GM18909 (cell line): ENCODE data around the gene DEAF1.

Source experiments
- ATAC-seq: cut with Tn5 transposase; IDR thresholded peaks from one replicate; pipeline ENCODE4 v1.9.1; 2021; ENCODE audit warnings: mild to moderate bottlenecking; ENCODE audit not compliant: unreplicated experiment, poor library complexity

DEAF1 gene

GRCh38 chr11:721741-722345 is 26.8 kb upstream of the DEAF1 start:
- no peak for ATAC-seq

DNA sequence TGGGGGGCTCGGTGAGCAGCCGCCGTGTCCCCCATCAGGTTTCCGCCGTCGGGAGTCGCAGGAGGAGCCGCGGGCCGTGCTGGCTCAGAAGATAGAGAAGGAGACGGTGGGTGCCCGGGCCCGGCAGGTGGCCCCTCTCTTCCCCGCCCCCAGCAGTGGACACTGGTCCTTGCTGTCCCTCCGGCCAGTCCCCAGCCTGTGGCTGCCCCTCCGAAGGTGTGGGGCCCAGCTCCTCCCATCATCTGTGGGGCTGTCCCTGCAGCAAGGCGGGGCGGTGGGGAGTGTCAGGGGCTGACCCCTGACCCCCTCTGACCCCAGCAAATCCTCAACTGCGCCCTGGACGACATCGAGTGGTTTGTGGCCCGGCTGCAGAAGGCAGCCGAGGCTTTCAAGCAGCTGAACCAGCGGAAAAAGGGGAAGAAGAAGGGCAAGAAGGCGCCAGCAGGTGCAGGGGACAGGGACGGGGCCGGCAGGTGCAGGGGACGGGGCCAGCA is 26.3 kb upstream of the DEAF1 start:
- ATAC-seq: no peak

- ATAC-seq: no peak
These were observed 25.7 kb upstream of the DEAF1 start for GRCh38 chr11:720642-721246.

DNA sequence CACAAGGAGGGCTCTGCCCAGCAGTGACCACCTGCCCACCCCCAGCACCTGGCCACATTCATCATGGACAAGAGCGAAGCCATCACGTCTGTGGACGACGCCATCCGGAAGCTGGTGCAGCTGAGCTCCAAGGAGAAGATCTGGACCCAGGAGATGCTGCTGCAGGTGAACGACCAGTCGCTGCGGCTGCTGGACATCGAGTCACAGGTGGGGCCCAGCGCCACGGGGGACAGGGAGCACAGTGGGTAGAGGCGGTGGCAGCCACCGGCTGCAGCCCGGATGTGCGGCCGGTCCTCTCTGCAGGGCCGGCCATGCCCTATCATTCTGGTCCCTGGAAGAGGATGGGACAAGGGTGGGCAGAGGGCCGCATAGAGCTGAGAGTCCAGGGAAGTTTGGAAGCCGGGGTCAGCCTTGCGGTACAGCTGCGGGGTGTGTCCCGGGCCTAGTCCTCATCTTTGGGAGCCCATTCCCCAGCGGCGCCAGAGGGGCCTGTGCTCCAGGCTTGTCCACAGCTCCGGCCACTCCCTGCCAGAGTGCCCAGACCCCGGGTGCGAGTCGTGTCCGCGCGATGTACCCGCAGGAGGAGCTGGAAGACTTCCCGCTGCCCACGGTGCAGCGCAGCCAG is 25.1 kb upstream of the DEAF1 start:
- no peak for ATAC-seq

DNA sequence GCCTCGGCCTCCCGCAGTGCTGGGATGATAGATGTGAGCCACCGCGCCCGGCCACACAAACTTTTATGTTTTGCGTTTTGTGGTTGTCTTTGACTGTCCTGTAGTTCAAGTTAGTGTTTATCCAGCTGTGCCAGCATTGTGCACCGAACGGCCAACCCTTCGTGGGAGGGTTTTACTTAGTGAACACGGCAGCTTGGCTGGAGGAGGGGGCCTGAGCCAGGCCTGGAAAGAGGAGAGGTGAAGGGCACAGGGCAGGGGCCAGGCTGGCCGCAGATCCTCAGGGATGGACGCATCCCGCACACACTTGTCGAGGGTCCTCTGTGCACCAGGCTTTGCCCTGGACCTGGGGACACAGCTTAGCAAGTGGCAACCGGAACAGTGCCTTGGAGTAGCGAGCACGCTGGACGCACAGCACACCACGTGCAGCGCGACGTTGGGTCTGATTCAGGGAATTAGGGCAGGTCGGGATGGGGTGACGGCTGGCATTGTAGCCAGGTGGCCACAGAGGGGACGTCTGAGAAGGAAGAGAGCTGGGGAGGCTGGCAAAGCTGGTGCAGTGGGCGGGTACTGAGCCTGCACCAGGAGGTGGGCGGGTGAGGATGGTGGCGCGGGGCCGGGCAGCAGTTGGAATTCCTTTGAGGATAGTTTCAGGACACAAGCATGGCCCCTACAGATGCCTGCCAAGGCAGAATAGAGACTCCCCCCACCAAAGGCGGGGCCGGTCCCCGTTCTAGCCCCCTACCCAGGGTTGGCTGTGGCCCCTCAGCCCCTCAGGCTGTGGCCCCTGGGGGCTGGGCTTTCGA is 24.4 kb upstream of the DEAF1 start:
- ATAC-seq: no peak

GRCh38 chr11:714436-714835 is 19.4 kb upstream of the DEAF1 start:
- ATAC-seq: no peak

GRCh38 chr11:709109-709997 is 14.3 kb upstream of the DEAF1 start:
- no peak for ATAC-seq

GRCh38 chr11:708511-708910 is 13.5 kb upstream of the DEAF1 start:
- no peak for ATAC-seq

DNA sequence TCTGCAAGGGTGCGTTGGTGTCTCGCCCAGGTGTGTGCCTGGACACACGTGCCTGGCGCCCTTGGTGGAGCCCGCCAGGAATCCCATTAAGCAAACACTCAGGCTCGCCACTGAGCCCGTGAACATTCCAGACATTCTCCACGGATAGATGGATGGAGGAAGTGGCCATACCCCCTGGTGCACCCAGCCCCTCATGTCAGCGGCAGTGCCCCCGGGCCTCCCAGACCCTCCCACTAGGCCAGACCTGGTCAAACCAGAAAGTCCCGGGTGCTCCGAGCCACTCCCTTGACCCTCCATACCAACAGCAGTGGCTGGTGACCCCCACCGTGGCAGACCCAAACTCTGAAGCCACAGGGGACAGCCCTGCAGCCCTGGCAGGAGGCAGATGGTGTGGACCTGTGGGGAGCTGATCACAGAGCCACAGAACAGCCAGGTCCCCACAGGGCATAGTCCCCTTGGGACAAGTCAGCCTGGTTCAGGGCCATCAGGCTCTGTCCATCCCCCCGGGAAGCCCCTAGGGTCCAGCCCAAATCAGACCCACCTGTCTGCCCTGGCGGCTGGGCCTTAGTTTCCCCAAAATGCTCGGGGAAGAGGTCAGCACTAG is 12.9 kb upstream of the DEAF1 start:
- ATAC-seq: no peak

DNA sequence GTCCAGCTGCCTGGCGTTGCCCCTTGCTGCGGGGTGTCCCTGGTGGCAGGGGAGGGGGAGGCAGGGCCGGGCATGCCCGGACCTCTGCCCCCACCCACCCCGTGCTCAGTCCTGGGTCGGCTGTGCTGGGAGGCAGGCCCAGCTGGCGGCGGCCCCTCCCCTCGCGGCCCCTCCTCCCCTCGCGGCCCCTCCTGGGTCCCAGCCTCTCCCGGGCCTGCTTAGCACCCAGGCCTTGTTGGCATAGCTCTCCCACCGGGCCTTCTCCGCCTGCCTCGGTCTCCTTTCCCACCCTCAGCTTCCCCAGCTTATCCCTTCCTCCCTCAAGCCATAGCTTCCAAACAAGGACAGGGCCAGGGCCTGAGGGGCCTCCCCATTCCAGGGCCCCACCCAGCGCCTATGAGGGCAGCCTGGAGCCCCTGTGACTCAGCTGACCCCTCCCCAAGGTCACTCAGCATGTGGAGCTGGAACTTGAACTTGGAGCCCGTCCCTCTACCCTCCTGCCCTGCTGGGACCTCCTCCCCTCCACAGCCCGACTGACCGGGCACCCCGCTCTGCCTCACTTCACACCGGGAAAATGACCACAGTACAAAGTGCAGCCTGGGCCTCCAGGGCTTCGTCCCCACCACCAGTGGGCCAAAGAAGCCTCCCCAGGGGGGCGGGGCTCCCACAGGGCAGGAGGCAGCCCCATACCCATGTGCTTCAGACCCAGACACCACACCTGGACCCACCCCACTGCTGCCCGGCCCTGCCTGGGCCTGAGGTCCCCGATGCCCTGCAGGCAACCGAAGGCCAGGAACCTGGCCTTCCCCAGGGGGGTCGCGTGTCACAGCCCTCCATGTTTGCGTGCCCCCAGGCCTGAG is 12.2 kb upstream of the DEAF1 start:
- no peak for ATAC-seq

DNA sequence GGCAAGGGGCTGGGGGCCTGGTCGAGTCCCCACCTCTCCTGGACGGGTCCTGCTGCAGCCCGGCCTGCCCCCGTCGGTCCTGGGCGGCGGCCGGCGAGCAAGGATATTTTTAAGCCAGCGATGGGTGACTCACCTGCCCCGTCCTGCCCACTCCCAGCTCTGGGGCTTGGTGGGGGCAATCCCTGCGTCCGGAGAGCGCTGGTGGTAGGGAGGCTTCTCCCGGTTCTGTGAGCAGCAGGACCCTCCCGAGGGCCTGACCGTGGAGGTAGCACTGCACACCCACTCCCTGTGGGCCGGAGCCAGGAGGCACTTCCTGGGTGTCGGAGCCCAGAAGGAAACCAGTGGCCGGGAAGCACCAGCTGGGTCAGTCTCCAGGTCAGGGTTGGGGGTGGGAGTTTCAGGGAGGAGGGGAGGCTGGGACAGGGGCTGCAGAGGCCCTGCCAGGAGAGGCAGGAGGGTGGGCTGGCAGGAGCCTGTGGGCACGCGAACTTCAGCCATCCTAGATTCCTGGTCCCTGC is 11.5 kb upstream of the DEAF1 start:
- no peak for ATAC-seq

DNA sequence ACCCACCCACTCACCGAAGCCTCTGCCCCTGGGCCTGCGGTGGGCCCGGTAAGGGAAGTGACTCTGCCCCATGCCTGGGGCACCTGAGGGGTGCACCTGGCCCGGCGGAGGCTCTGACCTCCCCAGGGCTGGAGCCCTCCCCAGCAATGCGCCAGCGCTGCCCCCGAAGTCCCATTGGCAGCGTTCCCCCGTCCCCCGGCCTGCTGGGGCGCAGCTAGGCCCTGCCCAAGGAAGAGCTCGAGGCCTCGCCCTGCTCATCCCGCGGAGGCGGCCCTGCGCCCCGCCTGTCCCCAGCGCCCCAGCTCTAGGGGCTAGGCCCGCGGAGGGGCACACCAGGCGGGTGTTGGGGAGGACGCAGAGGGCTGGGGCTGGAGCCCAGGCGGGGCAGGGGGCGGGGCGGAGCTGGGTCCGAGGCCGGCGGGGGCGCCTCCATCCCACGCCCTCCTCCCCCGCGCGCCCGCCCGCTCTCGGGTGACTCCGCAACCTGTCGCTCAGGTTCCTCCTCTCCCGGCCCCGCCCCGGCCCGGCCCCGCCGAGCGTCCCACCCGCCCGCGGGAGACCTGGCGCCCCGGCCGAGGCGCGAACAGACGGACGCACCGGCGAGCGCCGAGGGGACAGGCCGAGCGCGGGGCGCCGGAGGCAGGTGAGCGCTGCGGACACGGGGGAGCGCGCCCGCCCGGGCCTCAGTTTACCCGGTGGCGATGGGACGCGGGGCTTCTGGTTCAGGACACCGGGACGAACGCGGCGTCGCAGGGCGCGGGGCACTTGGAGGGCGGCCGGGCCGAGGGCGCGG is 10.8 kb upstream of the DEAF1 start, which contains the start of gene EPS8L2:
TSS of gene EPS8L2 (plus strand) at position 586 of the 793 bp plus-strand sequence. CDS start 3,177 bp downstream, outside the sequence.
- ATAC-seq: no peak

DNA sequence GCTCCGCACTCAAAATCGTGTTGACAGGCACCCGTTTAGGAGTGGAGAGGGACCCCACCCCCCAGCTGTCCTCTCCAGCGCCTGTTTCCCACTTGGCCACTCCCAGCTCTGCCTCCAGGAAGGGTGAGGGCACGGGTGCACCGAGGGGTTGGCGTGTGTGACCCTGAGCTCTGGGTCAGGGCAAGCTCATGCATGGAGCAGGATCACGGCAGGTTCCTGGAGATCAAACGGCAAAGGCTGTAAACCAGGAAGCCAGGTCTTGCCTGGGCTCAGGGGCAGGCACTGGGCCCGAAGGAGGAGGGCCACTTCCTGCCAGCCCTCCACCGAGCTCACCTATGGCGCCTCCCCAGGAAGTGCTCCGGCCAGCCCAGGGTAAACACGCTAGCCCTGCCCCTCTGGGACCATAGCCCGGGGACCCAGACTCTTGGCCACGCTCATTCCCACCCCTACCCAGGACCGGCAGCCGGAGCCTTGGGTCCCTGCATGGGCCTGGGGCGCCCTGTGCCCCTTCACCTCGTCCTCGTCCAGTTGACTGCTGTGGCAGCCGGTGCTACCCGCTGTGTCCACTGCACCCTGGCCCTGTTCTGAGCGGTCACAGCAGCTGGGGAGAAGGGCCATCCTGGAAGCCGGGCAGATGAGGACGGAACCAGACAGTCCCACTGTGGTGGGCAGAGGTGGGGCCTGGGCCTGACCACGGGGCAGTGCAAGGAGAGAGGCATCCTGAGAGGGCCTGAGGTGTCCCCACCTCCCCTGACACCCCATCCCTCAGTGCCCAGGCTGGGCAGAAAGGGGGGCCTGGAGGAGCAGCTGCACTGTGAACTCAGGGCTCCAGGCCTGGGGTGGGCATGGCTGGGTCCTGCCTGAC is 10.0 kb upstream of the DEAF1 start:
- ATAC-seq: no peak

GRCh38 chr11:704228-704674 is 9.2 kb upstream of the DEAF1 start:
- ATAC-seq: no peak

DNA sequence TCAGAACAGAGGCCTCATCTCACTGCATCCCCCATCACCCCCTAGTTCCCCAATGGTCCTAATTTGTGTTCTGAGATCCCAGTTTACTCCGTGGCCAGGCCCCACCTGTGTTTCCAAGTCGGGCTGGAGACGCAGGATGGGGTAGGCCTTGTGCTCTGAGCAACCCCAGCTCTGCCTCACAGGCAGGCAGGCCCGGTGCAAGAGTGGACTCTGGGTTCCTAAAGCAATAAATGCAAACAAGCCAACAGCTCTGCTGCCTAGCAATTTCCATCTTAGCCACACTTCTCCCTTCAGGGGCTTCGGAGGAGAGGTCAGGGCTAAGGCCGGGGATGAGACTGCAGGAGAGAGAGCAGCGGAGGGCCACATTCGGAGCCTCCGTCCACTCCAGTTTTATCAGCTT is 8.5 kb upstream of the DEAF1 start:
- no peak for ATAC-seq
